ENCODE data around the gene ENTPD6.
A peak's percentile ranks its signal among the peaks of the same experiment; 100 is the strongest.

Gene ENTPD6

DNA sequence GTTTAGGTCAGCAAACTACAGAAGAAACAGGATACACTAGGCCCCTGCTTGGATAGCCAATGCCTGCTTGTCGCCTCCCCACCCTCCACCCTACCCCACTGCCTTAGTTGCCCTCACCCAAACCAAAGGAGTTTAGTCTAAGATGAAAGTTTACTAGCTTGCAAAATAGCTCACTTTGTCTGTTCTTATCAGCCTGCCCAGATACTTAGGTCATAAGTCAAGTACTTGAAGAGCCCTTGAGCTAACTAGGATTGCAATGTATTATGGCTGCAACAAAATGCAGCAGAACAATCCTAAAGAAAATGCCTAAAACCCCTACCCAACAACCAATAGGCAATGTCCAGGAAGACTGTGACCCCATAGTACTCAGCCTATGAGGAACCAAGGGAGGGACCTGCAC is 7.3 kb upstream of the ENTPD6 start:
- DNase-seq, result peak; percentile 37

DNA sequence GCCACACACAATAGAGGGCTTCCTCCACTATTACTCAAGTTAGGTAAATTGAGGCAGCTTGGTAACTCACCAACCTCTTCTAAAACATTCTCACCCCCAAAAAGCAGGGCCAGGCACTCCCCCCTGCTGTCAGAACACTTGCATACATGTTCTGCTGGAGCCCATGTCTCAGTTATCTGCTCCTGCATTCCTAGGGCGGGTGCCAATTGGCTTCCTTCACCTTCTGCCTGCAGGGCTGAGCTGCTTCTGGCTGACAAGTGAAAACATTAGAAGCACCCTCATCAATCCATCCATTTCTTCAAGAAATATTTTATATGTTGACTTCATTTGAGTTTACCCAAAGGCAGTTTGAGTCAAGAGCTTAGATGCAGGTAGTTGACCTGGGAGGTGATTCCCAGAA is 4.5 kb upstream of the ENTPD6 start:
- DNase-seq, result no peak

DNA sequence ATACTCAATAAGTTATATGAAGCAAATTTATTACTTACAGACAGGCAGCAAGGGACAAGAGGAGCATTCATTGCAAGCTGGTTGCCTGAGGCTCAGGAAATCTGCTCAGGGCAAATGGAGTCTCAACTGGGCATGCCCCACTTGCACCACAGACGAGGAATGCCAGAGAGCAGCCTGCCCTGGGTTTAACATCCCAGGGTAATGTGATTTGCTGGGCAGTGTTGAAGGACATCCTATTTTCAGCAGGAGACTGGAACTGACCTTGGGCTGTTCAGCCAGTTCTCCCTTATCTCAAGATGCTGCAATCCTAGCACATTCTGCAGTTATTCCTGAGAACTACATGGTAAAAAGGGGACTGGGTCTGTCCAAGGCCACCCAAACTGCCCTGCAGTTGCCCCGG is 3.8 kb upstream of the ENTPD6 start:
- DNase-seq, result no peak

DNA sequence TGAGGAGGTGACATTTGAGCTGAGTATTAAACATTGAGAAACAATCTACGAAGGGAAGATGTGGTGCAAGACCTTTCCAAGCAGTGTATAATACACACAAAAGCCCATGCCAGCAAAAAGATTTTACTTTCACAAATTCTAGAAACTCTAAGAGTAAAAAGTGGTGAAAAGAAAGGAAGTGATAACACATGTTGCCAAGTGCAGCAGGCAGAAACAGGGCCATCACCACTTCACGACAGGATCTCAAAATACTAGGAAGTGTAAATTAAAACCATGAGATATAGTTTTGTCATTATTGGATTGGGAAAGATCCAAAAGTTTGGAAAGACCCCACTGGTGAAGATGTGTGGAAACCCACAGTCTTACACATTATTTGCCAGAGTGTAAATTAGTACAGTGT is 1.7 kb upstream of the ENTPD6 start:
- DNase-seq, result no peak

DNA sequence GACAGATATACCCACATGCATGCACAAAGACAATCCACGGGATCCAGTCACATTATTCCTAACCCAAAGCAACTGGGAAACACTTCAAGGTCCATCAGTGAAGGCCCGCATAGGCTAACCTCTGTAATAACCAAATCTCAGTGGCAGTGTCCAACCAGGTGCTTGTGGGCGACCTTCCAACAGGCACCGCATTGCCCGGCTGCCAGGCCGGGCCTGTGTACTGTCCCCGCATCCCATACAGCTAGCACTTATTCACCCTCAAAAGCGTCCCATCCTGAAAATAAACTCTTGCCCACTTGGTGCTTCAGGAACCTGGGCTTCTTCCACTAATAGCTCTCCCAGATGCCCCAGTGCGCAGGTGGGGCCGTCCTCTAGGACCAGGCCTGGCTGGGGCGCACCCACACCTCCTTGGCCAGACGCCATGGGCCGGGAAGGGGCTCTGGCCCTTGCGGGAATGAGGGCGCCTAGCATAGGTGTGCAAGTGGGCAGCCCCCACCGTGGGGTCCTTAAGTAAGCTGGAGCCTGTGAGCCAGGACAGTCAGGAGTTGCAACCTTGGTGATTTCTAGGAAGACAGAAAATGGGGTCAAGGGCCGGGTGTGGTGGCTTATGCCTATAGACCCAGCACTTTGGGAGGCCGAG is 1.1 kb upstream of the ENTPD6 start:
- DNase-seq, result no peak

DNA sequence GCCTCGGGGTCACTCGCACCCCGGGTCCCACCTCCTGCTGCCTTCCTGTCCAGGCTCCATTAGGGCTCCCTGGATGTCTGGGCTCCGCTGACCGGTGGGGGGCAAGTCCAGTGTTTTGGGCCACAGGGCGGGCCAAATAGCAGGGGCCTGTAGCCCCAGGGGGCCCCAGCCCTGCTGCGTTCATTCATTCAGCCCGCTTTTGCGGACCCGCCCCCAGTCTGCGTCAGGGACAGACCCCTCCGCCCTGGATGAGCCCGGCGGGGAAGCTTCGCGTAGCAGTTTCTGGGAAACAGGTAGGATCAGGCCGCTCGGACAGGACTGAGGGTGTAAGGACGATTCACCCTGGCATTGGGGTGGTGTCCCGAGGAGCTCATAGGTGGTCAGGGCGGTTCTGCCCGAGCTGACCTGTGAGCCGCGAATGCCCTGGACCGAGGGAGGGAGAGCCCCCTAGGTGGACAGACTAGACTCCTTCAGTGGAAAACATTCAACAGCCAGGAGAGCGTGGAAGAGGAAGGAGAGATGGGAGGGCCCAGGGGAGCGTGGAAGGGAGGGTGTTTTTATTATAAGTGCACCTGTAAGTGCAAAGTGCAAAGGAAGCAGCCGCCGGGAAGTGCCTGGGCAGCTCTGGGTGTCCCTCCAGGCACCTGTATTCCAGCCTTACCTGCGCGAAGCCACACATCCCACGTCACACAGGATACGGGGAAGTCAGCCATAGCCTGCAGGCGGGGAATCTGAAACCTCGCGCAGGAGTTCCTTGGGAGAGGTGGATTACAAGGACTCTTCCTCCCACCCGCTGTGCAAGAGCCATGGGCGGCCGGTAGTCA is 662 bp downstream of the ENTPD6 start:
- peak; percentile 46 for DNase-seq

DNA sequence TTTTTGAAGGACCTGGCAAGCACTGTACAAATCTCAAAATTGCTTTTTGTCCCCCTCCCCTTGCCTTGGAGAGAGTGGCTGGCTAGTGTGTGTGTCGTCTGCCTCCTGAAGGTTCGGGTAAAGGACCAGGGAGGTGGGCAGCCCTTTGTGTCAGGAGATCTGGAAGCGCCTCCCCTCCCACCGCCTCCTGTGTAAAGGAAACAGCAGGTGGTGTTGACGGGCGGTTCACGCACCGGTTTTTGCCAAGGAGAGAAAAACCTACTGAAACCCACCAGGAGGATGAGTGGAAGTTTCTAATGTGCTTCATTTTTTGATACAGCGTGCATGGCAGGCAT is 1.2 kb downstream of the ENTPD6 start:
- no peak for DNase-seq

DNA sequence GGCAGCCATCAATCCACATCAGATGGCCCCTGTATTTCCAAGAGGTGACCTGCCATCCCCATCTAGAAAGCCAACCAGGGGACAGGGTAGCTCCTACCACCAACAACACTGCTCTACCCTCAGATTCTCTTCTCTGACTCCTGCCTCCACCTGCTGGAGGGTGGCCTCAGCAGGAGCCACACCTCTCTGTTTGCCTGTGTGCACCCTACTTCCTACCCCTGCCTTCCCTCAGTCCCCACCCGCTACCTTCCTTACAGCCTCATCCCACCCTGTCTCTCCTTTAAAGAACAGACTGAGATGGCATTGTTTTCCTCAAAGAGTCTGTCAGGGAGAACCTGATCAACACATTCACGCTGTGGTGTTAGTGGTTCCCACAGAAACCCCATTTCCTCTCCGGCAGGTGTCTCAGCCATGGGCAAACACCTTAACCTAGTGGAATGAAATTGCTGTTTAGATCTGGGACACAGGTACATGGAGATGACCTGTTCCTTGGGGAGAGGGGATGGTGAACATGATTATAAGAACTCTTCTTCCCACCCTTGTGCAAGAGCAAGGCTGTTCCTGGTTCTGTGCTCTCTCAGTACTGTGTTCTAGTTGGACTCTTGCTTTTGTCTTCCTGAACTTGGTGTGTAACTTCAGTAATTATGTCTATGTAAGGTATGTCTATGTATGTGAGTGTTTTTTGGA is 1.8 kb downstream of the ENTPD6 start:
- no peak for DNase-seq

DNA sequence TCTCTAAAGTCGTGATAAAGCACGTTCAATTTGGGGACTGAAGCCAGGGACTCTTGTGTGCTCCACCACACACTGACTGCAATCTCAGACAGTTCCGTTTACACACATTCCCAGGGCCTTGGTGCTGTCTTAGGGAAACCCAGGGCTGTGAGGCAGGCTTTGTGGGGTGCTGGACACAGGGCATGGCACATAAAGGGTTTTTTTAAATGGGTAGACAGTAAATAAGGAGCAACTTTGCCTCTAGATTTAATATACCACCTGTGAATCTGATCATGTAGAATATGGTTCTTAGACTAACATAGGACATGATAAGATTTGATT is 2.3 kb downstream of the ENTPD6 start:
- no peak for DNase-seq

DNA sequence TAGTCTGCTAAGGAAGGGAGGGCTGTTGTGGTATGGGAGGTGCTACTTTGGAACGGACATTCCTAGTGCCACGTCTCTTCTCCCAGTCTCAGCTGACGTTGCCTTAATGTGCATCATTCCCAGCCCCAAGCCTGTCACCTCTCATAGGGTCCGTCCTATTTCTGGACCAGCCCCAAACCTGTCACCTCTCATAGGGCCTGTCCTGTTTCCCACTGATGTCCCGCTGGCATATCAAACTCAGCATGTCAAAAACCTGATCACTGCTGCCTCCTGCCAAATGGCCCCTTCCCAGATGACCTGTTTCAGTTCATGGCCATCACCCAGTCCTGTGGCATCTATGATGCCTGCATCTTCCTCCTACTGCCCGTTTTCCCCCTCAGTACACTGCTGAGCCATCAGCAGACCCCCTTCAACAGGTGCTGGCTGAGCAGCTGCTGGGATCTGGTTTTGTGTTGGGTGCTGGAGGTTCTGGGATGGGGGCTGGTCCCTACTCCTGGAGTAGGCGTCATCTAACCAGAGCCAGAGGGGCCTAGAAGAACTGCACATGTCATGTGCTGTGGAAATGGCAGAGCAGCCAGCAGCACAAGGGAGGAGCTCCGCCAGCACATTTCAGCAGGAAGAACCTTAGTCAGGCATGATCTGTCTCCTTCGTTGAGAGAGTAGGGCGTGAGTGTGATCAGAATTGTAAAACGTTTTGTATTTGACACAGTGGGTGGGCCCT is 3.3 kb downstream of the ENTPD6 start:
- no peak for DNase-seq

DNA sequence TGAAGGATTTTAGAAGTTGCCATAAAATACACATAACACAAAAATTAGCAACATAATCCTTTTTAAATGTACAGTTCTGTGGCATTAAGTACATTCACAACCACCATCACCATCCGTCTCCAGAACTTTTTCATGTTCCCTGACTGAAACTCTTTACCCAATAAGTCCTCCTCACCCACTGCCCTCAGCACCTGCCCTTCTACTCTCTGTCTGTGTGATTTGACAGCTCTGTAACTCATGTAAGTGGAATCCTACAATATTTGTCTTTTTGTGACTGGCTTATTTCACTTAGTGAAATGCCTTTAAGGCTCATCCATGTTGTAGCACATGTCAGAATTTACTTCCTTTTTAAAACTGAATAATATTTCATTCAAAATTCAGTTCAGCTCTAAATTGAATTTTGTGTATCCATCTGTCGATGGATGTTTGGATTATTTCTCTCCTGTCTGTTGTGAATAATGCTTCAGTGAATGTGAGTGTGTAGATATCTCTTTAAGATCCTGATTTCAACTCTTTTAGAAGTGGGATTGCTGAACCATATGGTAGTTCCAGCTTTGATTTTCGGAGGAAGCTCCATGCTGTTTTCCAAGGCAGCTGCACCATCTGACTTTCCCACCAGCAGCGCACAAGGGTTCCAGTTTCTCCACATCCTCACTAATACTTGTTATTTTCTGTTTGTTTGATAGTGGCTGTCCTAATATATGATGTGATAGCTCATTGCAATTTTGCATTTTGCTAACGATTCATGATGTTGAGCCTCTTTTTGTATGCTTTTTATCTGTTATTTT is 4.2 kb downstream of the ENTPD6 start:
- DNase-seq, result no peak

DNA sequence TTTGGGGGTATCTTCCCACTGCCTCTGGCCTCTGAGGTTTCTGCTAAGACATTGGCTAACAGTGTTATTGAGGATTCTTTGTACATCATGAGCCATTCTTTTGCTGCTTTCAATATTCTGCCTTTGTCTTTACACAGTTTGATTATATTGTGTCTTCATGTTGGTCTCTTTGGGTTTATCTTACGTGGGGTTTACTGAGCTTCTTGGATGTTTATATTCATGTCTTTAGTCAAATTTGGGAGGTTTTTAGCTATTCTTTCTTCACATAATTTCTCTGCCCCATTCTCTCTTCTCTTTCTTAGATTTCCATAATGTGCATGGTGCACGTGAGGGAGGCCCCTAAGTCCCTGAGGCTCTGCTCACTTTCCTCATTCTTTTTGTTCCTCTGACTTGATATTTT is 7.6 kb downstream of the ENTPD6 start:
- no peak for DNase-seq

DNA sequence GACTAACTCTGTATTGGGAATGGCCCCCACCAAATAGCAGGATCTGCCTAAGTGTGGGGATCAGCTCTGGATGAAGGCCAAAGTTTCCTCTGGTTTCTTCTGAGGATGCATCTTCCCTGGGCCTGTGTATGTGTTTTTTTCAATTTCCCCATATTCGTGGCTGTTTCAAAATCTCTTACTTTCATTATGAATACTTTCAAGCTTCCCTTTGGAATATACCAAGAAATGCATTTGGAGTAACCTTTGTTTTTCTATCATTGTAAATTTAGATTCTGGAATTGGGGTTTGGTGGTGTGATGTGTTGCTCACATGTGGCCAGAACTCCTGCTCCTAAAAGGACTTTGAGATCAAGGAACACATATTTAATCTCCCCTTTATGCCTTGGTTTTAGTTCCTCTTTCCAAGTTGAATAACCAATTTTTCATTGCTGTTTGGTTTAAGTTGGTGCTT is 8.4 kb downstream of the ENTPD6 start:
- peak; percentile 65 for DNase-seq

DNA sequence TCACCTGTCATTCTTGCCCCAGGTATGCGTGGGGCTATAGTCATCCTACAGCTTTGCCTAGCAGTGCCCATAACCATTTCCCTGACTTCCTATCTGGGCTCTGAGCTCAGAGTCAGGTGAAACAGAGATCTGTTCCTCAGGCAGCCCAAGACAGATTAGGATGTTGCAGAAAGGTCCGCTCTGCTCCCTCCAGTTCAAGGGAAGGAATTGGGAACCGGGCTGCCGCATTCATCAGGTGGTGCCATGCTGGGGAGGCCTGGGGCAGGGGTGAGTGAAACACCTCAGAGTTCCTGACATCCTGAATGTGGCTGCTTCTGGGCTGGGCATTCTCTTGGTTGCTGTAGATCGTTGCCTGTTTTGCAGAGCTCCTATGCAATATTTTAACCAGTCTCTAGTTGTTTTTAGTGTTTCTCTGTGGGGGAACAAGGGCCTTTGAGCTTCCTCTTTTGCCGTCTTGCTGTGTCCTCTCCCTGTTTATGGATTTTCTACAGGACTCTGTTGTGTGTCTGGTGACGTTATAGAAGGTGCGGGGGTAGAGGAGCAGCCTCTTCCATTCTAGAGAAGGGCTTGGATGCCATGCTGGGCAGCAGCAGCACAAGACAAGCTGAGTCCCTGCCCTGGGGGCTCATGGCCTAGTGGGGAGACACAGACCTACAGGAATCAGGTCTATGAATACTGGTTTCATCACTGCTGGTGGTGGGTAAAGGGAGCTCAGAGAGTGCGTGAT is 9.2 kb downstream of the ENTPD6 start:
- peak; percentile 15 for DNase-seq

DNA sequence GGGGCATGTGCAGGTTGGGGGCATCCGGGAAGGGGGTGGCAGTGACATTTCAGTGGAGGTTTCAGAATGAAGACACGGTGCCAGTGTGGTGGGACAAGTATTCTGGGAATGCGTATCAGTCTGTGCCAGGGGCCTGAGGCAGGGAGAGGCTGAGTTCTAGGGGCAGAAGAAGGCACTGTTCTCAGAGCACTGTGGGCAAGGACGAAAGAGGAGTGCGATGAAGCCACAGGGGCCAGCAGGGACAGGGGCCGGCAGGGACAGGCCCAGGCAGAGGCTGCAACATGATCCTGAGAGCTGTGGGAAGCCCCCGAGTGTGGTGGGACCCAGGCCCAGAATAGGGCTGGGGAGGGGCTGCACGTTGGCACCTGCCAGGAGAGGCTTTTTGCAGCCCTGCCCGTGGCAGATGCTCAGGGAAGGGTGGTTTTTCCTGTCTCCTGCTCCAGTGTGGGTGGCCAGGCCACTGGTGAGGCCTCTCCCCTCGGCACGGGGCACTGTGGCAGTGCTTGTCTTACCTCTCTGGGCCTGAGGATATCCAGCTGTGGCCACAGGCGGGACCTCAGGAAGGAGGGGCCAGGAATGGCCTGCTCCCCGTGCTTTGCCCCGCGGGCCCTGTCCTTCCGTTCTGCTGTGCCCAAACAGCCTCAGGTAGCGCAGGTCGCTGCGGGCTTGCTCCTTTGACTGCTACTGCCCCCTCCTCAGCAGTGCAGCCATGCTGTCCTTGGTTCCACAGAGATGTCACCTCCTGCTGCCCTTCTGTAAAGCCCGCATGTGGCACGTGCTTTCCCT is 10.0 kb downstream of the ENTPD6 start:
- DNase-seq, result no peak

DNA sequence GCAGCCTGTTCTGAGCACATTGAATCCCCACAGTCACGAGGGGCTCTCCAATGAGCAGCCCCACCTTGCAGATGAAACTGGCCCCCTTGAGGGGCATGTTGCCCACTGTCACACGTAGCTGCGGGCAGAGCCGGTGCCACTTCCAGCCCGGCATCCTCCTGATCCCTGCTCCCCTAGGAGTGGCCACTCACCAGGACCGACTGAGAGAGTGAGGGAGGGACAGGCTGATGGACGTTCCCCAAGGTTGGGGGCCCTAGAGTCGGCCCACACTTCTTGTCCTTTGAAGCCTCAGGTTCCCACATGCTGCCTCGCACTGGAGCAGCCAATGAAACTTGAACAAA is 10.5 kb downstream of the ENTPD6 start:
- no peak for DNase-seq

DNA sequence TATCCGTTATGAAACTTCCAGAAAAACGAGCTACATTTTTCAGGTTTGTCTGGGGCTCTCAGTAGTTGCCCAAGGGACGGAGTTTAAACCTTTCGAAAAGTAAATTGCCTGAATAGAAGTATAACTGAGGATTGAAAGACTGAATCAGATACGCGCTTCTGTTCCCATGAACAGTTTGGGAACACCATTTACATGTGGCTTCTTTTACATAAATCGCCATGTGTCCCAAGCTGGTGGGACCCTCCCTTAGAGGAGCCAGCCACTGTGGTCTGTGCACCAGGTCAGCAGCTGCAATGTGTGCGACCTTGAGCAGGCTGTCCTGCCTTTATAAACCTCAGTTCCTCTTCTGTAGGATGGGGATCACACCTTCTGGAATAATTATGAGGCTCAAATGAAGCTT is 11.0 kb downstream of the ENTPD6 start:
- no peak for DNase-seq

DNA sequence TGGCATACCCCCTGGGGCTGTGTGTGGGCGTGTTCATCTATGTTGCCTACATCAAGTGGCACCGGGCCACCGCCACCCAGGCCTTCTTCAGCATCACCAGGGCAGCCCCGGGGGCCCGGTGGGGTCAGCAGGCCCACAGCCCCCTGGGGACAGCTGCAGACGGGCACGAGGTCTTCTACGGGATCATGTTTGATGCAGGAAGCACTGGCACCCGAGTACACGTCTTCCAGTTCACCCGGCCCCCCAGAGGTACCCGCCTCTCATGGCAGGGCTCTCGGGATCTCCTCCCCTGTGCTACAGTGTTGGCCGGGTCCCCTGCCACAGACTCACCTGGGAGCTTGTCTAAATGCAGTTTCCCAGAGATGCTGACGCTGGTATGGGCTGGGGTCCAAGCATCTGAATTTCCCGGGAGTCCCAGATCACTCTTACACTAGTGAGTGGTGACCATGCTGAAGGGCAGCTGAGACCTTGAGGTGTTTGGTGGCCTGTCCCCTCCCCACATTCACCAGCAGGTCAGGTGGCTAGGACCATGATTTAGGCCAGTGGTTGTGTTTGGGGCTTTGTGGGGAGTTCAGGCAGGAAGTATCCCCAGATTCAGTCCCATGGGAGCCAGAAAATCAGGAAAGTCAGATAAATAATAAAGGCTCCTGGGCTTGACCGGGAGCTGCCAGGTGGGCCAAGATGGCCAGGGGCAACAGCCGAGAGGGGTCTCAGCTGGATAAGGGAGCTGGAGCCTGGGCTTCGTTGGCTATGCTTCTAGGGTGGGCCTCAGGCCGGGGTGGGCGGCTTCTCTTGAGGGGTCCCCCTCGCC is 11.8 kb downstream of the ENTPD6 start:
- no peak for DNase-seq

DNA sequence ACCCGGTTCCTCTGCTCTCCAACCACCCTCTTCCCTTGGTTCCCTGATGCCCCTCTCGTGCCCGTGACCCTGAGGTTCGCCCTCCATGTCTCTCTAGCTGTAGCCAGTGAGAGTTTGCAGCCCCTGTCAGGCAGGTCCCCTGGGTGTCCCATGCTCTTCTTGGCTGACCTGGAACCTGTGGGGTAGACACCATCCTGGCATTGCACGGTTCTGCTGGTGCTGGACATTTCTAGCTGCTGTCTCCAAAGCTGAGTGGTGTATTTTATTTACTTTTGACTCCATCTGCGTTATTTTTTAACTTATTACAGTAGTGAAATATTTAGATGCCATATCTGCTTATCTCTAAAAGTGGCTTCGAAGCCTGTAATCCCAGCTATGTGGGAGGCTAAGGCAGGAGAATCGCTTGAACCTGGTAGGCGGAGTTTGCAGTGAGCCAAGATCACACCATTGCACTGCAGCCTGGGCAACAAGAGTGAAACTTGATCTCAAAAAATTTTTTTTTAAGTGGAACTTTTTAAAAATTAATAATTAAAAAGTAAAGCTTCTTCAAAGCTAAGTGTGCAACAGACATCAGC is 12.5 kb downstream of the ENTPD6 start:
- no peak for DNase-seq

DNA sequence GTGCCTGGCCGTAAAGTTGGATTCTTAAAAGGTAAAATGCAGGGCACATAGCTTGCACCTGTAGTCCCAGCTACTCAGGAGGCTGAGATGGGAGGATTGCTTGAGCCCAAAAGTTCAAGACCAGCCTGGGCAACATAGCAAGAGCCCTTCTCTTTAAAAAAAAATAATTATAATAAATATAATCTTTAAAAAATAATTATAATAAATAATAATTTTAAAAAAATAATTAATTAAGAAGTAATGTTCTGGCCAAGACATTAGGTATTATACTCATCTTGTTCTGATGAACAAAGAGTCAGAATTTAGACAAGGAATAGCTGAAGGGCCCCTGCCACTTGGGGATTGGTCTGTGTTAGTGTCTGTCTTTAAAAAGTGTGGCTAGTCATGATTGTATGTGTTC is 13.9 kb downstream of the ENTPD6 start:
- no peak for DNase-seq
